IMR-90 (cell line): ENCODE measurements around the gene C1QTNF8. TPM values are rescaled to one million over a fixed set of nuclear protein-coding genes. Genes with fewer than 3 reads are reported as not detected.

Experiments
- ATAC-seq: fragments of 200-7000 bp; cut with Tn5 transposase; 2 replicates; pipeline ENCODE4 v1.9.1; 2020; ENCODE audit warnings: low read depth, mild to moderate bottlenecking, moderate library complexity
- BruUV-seq: library from RNA; stranded (reverse); fragments of 400-500 nt; replicated peaks from 2 replicates; lab custom pipeline; 2021; lab: Mats Ljungman, UMichigan
- CTCF ChIA-PET: fragments of 300-600 bp; formaldehyde crosslinking; extraction: SDS; loops from one replicate; lab custom pipeline; 2021; ENCODE audit warnings: antibody characterized with exemption; lab: Yijun Ruan, JAX
- POLR2A ChIA-PET: fragments of 300-600 bp; sonication (Branson Sonifier 250); formaldehyde crosslinking; loops from one replicate; lab custom pipeline; 2022; ENCODE audit warnings: antibody characterized with exemption; ENCODE audit not compliant: unreplicated experiment; lab: Charles Lee
- DNase-seq: peaks from one replicate; pipeline ENCODE4 v3.0.0; 2013
- H2AFZ ChIP-seq: replicated peaks from 2 replicates; pipeline ENCODE3; 2013; ENCODE audit warnings: low read length, mild to moderate bottlenecking; ENCODE audit not compliant: poor library complexity
- H2AK5ac ChIP-seq: 2 replicates; pipeline ENCODE4 v1.6.1; 2013; ENCODE audit warnings: low read depth, low read length, inconsistent platforms
- H2AK9ac ChIP-seq: replicated peaks from 2 replicates; pipeline ENCODE3; 2013; ENCODE audit warnings: mild to moderate bottlenecking, low read depth, low read length, moderate library complexity; ENCODE audit not compliant: poor library complexity
- H2BK120ac ChIP-seq: 2 replicates; pipeline ENCODE4 v1.6.1; 2013; ENCODE audit warnings: low read depth, low read length, inconsistent platforms
- H2BK15ac ChIP-seq: 3 replicates; pipeline ENCODE4 v1.6.1; 2013; ENCODE audit warnings: low read depth, low read length, inconsistent platforms
- H2BK20ac ChIP-seq: 2 replicates; pipeline ENCODE4 v1.6.1; 2013; ENCODE audit warnings: low read depth, mild to moderate bottlenecking, inconsistent platforms, low read length, moderate library complexity
- H2BK5ac ChIP-seq: 2 replicates; pipeline ENCODE4 v1.6.1; 2013; ENCODE audit warnings: mild to moderate bottlenecking, low read depth, low read length, inconsistent platforms; ENCODE audit not compliant: poor library complexity, severe bottlenecking
- H3K14ac ChIP-seq: replicated peaks from 2 replicates; pipeline ENCODE4 v1.6.1; 2013; ENCODE audit warnings: low read depth, low read length, inconsistent platforms
- H3K18ac ChIP-seq: 2 replicates; pipeline ENCODE4 v1.6.1; 2013; ENCODE audit warnings: low read depth, low read length, control low read depth
- H3K23ac ChIP-seq: 2 replicates; pipeline ENCODE4 v1.6.1; 2013; ENCODE audit warnings: low read depth, low read length, inconsistent platforms
- H3K27ac ChIP-seq: 2 replicates; pipeline ENCODE4 v1.5.1; 2013; ENCODE audit warnings: mild to moderate bottlenecking, control low read depth, low read length; ENCODE audit not compliant: insufficient read depth
- H3K27me3 ChIP-seq: 2 replicates; pipeline ENCODE4 v1.6.1; 2013; ENCODE audit warnings: low read length; ENCODE audit not compliant: control insufficient read depth, insufficient read depth
- H3K36me3 ChIP-seq: 2 replicates; pipeline ENCODE4 v1.6.1; 2013; ENCODE audit warnings: low read length, mixed read lengths; ENCODE audit not compliant: control insufficient read depth, insufficient read depth
- H3K4ac ChIP-seq: 2 replicates; pipeline ENCODE4 v1.6.1; 2013; ENCODE audit warnings: low read depth, low read length, inconsistent platforms
- H3K4me1 ChIP-seq: 2 replicates; pipeline ENCODE4 v1.6.1; 2013; ENCODE audit warnings: low read length, mixed read lengths; ENCODE audit not compliant: control insufficient read depth, insufficient read depth
- H3K4me2 ChIP-seq: 2 replicates; pipeline ENCODE4 v1.6.1; 2013; ENCODE audit warnings: low read depth, mild to moderate bottlenecking, control low read depth, low read length, moderate library complexity
- H3K4me3 ChIP-seq: 2 replicates; pipeline ENCODE4 v1.5.1; 2013; ENCODE audit warnings: low read depth, mild to moderate bottlenecking, control low read depth, low read length, moderate library complexity; ENCODE audit not compliant: insufficient read depth
- H3K56ac ChIP-seq: 2 replicates; pipeline ENCODE4 v1.6.1; 2013; ENCODE audit warnings: low read length, inconsistent platforms; ENCODE audit not compliant: insufficient read depth; ENCODE audit errors: extremely low read depth
- H3K79me1 ChIP-seq, 2 experiments: 2 replicates each; pipeline ENCODE4 v1.6.1; 2013; ENCODE audit warnings: low read length in 2 of 2, inconsistent platforms in 1 of 2, low read depth in 1 of 2
- H3K9ac ChIP-seq: 2 replicates; pipeline ENCODE4 v1.6.1; 2013; ENCODE audit warnings: low read depth, low read length, control low read depth
- H3K9me1 ChIP-seq: 2 replicates; pipeline ENCODE4 v1.6.1; 2013; ENCODE audit warnings: low read length, inconsistent platforms; ENCODE audit not compliant: insufficient read depth
- H3K9me3 ChIP-seq: 2 replicates; pipeline ENCODE4 v1.6.1; 2013; ENCODE audit warnings: low read length; ENCODE audit not compliant: control insufficient read depth, insufficient read depth
- H4K20me1 ChIP-seq: 2 replicates; pipeline ENCODE4 v1.6.1; 2013; ENCODE audit warnings: low read length, inconsistent platforms; ENCODE audit not compliant: insufficient read depth
- H4K5ac ChIP-seq: 2 replicates; pipeline ENCODE4 v1.6.1; 2013; ENCODE audit warnings: mild to moderate bottlenecking, low read depth, low read length, control low read depth
- H4K8ac ChIP-seq, 2 experiments: 2 replicates each; pipeline ENCODE4 v1.6.1; 2013; ENCODE audit warnings: low read depth in 2 of 2, low read length in 2 of 2, control low read depth in 1 of 2, inconsistent platforms in 1 of 2
- H4K91ac ChIP-seq: 2 replicates; pipeline ENCODE4 v1.6.1; 2013; ENCODE audit warnings: low read depth, low read length, inconsistent platforms; ENCODE audit not compliant: insufficient read depth
- BHLHE40 ChIP-seq: fragments of 150-350 bp; IDR thresholded peaks from 2 replicates; pipeline ENCODE4 v1.6.1; 2016; ENCODE audit warnings: mild to moderate bottlenecking, low read depth, low read length
- CEBPB ChIP-seq: IDR thresholded peaks from 2 replicates; pipeline ENCODE4 v1.6.1; 2012; ENCODE audit warnings: low read depth, low read length, improper control_type of control experiment
- CHD1 ChIP-seq: IDR thresholded peaks from 2 replicates; pipeline ENCODE4 v1.6.1; 2012; ENCODE audit warnings: low read depth, low read length, improper control_type of control experiment
- FOS ChIP-seq: fragments of 150-350 bp; IDR thresholded peaks from 2 replicates; pipeline ENCODE4 v1.6.1; 2016; ENCODE audit warnings: low read depth, low read length
- MAFK ChIP-seq: IDR thresholded peaks from 2 replicates; pipeline ENCODE4 v1.6.1; 2012; ENCODE audit warnings: low read depth, low read length, improper control_type of control experiment
- MXI1 ChIP-seq: IDR thresholded peaks from 2 replicates; pipeline ENCODE4 v1.6.1; 2012; ENCODE audit warnings: low read depth, mild to moderate bottlenecking, low read length, moderate library complexity, borderline replicate concordance
- NFE2L2 ChIP-seq: fragments of 150-350 bp; IDR thresholded peaks from 2 replicates; pipeline ENCODE4 v1.6.1; 2016; ENCODE audit warnings: low read depth, mild to moderate bottlenecking, low read length
- RAD21 ChIP-seq: IDR thresholded peaks from 2 replicates; pipeline ENCODE4 v1.6.1; 2012; ENCODE audit warnings: low read length, improper control_type of control experiment
- RFX5 ChIP-seq: IDR thresholded peaks from 2 replicates; pipeline ENCODE4 v1.8.0; 2012; ENCODE audit warnings: low read depth, mild to moderate bottlenecking, low read length, moderate library complexity
- WGBS, 2 experiments: methylation state at CpG; one replicate each; pipeline versions ENCODE4 v1.1.5 to v1.1.7; 2013; ENCODE audit warnings: missing lambda C conversion rate in 2 of 2; ENCODE audit not compliant: insufficient read length in 1 of 2; ENCODE audit errors: extremely low coverage in 2 of 2; 5-methylcytosine and 5-hydroxymethylcytosine counted together
- dilution Hi-C: fragments of 300-500 bp; cut with HindIII; formaldehyde crosslinking; loops from one replicate; pipeline ENCODE4 v1.14.3; 2018; ENCODE audit warnings: low sequenced_read_pairs; ENCODE audit not compliant: unreplicated experiment
- in situ Hi-C: fragments of 300-500 bp; cut with MboI; formaldehyde crosslinking; loops from 3 replicates; pipeline ENCODE4 v1.14.3; 2019; ENCODE audit warnings: low sequenced_read_pairs, inconsistent platforms, mixed read lengths
- intact Hi-C: fragments of 100-400 bp; cut with micrococcal nuclease; formaldehyde crosslinking; loops from 2 replicates; pipeline ENCODE4 v1.10.0; 2022
- polyA plus RNA-seq, 3 experiments: library from polyadenylated mRNA; depleted of rRNA; stranded (reverse); fragments of >200 nt; gene quantifications; 2 replicates each; pipeline ENCODE4 v1.2.3, GENCODE V29; 2012; ENCODE audit warnings: low replicate concordance in 1 of 3
- total RNA-seq: library from RNA; depleted of rRNA; stranded (reverse); fragments of >200 nt; gene quantifications from 2 replicates; pipeline ENCODE4 v1.2.3, GENCODE V29; 2012
- TF ChIP-seq, protein P1 (sequence below): fragments of 150-350 bp; IDR thresholded peaks from 2 replicates; pipeline ENCODE4 v1.6.1; 2016; ENCODE audit warnings: low read depth, mild to moderate bottlenecking, low read length, moderate library complexity, borderline replicate concordance
- TF ChIP-seq, protein P2 (sequence below): conservative IDR thresholded peaks from 2 replicates; pipeline ENCODE4 v1.5.1; 2012; ENCODE audit warnings: mild to moderate bottlenecking, low read depth, low read length, improper control_type of control experiment
- TF ChIP-seq, protein P3 (sequence below): fragments of 150-350 bp; IDR thresholded peaks from 2 replicates; pipeline ENCODE4 v1.6.1; 2017; ENCODE audit warnings: mild to moderate bottlenecking, antibody characterized with exemption, low read length, low read depth

The C1QTNF8 gene
- total and polyA plus RNA-seq, 2 of the 4 experiments (the other 2 are of a cell fraction), result not detected

GRCh38 chr16:1070864-1071408 is 25.1 kb downstream of the C1QTNF8 start:
- Histone ChIP-seq H4K8ac (no peak overlapping the region), H2BK5ac (no peak overlapping the region), H3K4me3 (no peak overlapping the region), H3K36me3 (no peaks in the 10 kb centered on the region), H3K27ac (no peak overlapping the region), H3K4ac (no peak overlapping the region), H2AK5ac (no peak overlapping the region), H3K23ac (no peak overlapping the region), H3K9ac (no peak overlapping the region), H3K4me2 (no peak overlapping the region), H2BK120ac (no peak overlapping the region), H3K9me3 (no peaks in the 10 kb centered on the region), H2BK15ac (no peak overlapping the region), H4K5ac (no peak overlapping the region), H3K18ac (no peak overlapping the region), H2AK9ac (no peak overlapping the region), H3K79me1 (no peaks in the 10 kb centered on the region), H3K56ac (no peak overlapping the region), H4K20me1 (no peaks in the 10 kb centered on the region), H2AFZ (no peak overlapping the region), H4K91ac (no peak overlapping the region), H3K14ac (no peak overlapping the region), H2BK20ac (no peak overlapping the region), H3K27me3 (peaks cover 65% of the 10 kb centered on the region), H3K9me1 (no peaks in the 10 kb centered on the region), H3K4me1 (no peaks in the 10 kb centered on the region)
- CTCF ChIA-PET, result no interaction called here
- POLR2A ChIA-PET, result no interaction called here
- dilution Hi-C loops (no loop called here), in situ Hi-C loops (loop anchor here (25.0 kb wide), 1 partner anchor 359 kb away; the partner anchor contains the start of genes ANTKMT, FBXL16 and METRN), intact Hi-C loops (no loop called here)
- TF ChIP-seq MAFK (no peak), RFX5 (no peak), CEBPB (no peak), CHD1 (no peak), FOS (no peak), RAD21 (no peak), BHLHE40 (no peak), MXI1 (no peak), NFE2L2 (no peak)
- TF ChIP-seq, protein P1, sequence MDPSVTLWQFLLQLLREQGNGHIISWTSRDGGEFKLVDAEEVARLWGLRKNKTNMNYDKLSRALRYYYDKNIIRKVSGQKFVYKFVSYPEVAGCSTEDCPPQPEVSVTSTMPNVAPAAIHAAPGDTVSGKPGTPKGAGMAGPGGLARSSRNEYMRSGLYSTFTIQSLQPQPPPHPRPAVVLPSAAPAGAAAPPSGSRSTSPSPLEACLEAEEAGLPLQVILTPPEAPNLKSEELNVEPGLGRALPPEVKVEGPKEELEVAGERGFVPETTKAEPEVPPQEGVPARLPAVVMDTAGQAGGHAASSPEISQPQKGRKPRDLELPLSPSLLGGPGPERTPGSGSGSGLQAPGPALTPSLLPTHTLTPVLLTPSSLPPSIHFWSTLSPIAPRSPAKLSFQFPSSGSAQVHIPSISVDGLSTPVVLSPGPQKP, result no peak
- TF ChIP-seq, protein P2, sequence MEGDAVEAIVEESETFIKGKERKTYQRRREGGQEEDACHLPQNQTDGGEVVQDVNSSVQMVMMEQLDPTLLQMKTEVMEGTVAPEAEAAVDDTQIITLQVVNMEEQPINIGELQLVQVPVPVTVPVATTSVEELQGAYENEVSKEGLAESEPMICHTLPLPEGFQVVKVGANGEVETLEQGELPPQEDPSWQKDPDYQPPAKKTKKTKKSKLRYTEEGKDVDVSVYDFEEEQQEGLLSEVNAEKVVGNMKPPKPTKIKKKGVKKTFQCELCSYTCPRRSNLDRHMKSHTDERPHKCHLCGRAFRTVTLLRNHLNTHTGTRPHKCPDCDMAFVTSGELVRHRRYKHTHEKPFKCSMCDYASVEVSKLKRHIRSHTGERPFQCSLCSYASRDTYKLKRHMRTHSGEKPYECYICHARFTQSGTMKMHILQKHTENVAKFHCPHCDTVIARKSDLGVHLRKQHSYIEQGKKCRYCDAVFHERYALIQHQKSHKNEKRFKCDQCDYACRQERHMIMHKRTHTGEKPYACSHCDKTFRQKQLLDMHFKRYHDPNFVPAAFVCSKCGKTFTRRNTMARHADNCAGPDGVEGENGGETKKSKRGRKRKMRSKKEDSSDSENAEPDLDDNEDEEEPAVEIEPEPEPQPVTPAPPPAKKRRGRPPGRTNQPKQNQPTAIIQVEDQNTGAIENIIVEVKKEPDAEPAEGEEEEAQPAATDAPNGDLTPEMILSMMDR, result no peak
- TF ChIP-seq, protein P3, sequence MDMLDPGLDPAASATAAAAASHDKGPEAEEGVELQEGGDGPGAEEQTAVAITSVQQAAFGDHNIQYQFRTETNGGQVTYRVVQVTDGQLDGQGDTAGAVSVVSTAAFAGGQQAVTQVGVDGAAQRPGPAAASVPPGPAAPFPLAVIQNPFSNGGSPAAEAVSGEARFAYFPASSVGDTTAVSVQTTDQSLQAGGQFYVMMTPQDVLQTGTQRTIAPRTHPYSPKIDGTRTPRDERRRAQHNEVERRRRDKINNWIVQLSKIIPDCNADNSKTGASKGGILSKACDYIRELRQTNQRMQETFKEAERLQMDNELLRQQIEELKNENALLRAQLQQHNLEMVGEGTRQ, result no peak
- no TSS peak for BruUV-seq
- no peak for DNase-seq
- WGBS, 2 experiments, result 18% methylated on average over 6 of the region's 16 CpGs; no CpG with 5 or more reads in 1 of the 2 experiments
- ATAC-seq, result no peak
